GM10248 (cell line): Measurements from ENCODE around the gene LRRK1.

Experiments used
- CTCF ChIA-PET: fragments of 300-600 bp; sonication (Branson Sonifier 250); formaldehyde crosslinking; extraction: SDS; loops from one replicate; lab custom pipeline; 2021; ENCODE audit warnings: antibody characterized with exemption; lab: Yijun Ruan, JAX
- POLR2A ChIA-PET: fragments of 350-650 bp; sonication (Branson Sonifier 250); formaldehyde crosslinking; extraction: SDS; loops from one replicate; lab custom pipeline; 2020; ENCODE audit warnings: antibody characterized with exemption; lab: Yijun Ruan, JAX
- DNase-seq: peaks from one replicate; pipeline ENCODE4 v3.0.0; 2012; ENCODE audit errors: extremely low spot score
- TF ChIP-seq, protein P1 (sequence below): IDR thresholded peaks from 2 replicates; pipeline ENCODE4 v1.5.1; 2012; ENCODE audit warnings: mild to moderate bottlenecking, low read depth; ENCODE audit errors: extremely low read depth, missing control alignments, control extremely low read depth

The LRRK1 gene

DNA sequence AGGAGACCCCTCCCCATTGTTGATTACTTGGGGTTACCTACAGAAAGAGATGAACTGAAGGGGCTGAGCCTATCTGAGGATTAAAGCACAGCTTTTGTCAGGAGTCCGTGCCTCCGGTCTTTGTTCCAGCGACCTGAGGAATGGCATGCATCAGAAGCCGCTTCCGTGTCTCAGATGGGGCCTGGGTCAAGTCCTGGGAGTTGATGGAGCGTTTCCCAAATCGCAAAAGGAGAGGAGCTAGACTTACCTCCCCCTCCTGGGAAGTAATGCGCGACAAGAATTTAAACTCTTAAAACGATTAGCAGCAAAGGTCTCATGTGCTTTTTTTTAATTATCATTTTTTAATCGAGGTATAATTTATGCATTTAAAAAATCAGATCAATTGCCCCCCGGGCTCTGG, 40.5 kb upstream of the LRRK1 start:
- TF ChIP-seq, protein P1, sequence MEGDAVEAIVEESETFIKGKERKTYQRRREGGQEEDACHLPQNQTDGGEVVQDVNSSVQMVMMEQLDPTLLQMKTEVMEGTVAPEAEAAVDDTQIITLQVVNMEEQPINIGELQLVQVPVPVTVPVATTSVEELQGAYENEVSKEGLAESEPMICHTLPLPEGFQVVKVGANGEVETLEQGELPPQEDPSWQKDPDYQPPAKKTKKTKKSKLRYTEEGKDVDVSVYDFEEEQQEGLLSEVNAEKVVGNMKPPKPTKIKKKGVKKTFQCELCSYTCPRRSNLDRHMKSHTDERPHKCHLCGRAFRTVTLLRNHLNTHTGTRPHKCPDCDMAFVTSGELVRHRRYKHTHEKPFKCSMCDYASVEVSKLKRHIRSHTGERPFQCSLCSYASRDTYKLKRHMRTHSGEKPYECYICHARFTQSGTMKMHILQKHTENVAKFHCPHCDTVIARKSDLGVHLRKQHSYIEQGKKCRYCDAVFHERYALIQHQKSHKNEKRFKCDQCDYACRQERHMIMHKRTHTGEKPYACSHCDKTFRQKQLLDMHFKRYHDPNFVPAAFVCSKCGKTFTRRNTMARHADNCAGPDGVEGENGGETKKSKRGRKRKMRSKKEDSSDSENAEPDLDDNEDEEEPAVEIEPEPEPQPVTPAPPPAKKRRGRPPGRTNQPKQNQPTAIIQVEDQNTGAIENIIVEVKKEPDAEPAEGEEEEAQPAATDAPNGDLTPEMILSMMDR: no peak
- CTCF ChIA-PET: interaction anchor here (0.8 to 1.7 kb wide), 4 partner anchors 11 to 129 kb away, joined by 3 to 5 read pairs (median 4); no protein-coding TSS in a partner anchor

DNA sequence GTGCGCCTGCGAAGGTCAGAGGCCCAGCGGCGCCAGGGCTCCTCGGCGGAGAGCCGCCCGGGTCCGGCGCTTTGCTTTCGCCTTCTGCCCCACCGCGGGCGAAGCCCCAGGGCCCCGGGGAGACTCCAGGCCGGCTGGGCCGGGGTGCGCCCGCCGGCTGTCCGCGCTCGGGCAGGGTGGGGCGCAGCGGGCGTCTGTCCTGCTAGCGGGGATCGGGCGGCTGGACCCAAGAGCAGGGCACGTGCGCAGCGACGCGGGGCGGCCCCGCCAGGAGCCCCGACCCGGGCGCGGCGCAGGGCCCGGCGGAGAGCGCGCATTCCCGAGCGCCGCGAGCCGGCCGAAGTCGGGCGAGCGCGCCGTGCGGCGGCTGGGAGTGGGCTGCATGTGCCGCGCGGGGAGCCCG, 40.1 kb upstream of the LRRK1 start:
- ChIA-PET CTCF (interaction anchor here (0.9 to 1.7 kb wide), 4 partner anchors 8 to 129 kb away, joined by 3 to 5 read pairs (median 4); no protein-coding TSS in a partner anchor), POLR2A (no interaction called here)
- TF ChIP-seq, protein P1: no peak
- no peak for DNase-seq

More for the DNA sequence above, 40.5 kb upstream of the LRRK1 start:
- POLR2A ChIA-PET: no interaction called here
- no peak for DNase-seq

DNA sequence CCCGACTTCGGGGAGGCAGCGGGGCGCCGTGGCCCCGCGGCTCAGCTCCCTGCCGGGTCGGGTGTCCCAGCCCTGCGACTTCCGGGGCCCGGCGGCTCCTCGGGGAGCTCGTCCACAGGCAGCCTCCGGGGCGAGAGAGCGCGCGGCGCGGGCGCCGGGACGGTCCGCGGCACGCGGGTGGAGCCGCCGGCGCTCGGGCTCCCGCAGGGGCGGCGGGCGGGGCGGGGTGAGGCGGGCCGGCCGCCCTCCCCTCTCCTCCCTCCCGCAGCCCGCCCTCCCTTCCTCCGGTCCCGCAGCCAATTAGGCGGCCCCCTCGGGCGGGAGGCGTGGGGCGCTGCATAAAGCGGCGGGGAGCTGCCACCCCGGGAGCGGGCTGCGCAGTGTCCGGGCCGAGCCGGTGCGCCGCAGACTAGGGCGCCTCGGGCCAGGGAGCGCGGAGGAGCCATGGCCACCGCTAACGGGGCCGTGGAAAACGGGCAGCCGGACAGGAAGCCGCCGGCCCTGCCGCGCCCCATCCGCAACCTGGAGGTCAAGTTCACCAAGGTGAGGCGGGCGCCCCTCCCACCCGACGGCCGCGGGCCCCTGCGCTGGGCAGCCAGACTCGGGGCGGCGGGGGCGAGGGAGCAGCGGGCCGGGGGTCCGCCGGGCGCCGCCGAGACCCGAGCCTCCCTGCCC, 39.6 kb upstream of the LRRK1 start, which contains the start of gene ALDH1A3:
Gene ALDH1A3, plus strand, starts transcription at position 368 of the 675 bp plus-strand sequence. Its CDS starts 77 bp downstream, at position 445.
- DNase-seq: peak; percentile 34
- ChIA-PET CTCF (interaction anchor here (0.9 to 1.7 kb wide), 2 partner anchors 9 to 38 kb away, joined by 3 to 5 read pairs; no protein-coding TSS in a partner anchor), POLR2A (no interaction called here)
- TF ChIP-seq, protein P1: no peak

DNA sequence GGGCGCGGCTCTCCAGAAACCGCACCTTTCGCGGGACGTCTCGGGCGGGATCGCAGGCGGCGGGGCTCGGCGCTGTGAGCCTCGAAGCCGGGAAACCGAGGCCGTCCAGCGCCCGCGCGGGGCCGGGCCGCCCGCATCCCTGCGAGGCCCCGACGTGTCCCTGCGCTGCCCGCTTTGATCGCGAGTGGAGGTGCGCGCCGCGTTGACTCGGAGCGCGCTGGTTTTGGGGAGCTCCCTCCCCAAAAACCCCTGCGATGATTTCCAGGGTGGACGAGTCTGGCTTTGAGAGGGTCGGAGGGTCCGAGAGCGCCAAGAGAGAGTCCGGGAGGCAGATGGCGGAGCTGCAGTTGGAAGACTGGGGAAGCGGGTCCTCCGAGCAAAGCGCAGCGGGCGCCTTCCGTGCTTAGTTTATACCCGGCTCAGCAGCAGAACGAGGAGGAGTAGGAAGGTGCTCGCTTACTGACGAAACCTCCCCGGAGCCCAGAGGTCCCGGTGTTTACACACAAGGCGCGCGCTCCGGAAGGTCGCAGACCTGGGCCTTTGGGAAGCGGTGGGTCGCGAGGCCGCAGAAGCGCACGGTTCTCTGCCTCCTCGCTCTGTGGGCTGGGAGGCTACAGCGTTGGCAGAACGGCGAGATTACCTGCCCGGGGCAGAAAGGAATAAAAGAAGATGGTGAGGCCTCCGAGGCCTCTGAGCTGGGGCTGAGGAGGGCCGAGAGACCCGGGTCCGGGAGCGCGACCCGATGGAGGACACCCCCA, 38.8 kb upstream of the LRRK1 start:
- DNase-seq: no peak
- ChIA-PET CTCF (interaction anchor here (0.9 kb wide), 1 partner anchor 10 kb away, joined by 3 read pairs; no protein-coding TSS in a partner anchor), POLR2A (no interaction called here)
- TF ChIP-seq, protein P1: no peak

DNA sequence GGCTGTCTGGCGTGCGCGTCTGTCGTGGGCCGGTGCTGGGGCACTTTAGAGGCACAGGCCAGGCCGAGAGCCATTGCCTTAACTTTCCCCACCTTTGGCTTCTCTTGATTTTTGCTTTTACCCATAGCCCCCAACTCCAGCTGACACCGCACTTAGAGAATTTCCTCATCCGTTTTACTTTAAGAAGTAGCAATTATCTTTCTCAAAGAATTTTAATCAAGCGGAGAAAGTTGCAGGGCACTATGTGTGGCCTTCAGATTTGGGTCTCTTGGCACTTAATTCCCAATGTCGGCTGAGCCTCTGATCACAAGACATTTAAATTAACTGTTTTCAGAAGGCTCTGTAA, 38.3 kb upstream of the LRRK1 start:
- CTCF ChIA-PET: interaction anchor here (2.7 kb wide), 1 partner anchor 8 kb away, joined by 14 read pairs; no protein-coding TSS in a partner anchor
- TF ChIP-seq, protein P1: no peak
- POLR2A ChIA-PET: no interaction called here
- DNase-seq: no peak

DNA sequence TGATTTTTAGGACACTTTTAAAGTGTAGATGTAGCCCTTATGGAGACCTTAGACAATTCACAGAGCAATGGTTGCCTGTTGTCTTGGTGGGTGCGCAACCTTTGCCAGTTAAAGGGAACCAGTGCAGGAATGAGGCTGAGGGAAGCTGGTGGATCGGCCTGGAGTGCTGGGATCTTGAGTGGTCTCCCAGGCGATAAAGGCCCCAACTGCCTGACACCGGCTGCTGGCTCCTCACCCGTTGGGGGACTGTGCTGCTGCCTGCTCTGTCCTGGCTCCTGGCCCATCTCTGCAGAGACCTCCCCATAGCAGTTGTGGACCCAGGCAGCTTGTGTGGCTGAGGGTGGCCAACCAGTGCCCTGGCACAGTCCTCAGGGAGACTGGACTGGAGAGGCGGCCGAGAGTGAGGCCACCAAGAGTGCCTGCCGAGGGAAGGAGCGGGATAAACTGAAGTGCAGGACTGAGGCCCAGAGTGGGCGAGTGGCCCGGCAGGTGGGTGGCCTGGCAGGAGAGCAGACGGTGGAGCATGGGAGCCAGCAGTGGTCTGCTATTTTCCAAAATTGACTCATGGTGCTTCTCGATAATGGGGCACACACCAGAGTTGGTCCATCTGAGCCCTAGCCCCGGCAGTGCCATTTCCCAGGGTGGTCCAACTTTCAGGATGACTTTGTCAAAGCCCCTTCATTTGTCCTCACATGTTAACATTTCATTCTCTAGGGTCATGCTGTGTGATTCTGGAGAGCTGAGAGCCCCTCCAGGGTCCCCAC, 37.4 kb upstream of the LRRK1 start:
- ChIA-PET CTCF (interaction anchor here (2.7 kb wide), 1 partner anchor 9 kb away, joined by 14 read pairs; no protein-coding TSS in a partner anchor), POLR2A (no interaction called here)
- TF ChIP-seq, protein P1: no peak
- DNase-seq: no peak
